B cell (primary cell): ENCODE results near the gene PRSS16. TPM values are rescaled to one million over a fixed set of nuclear protein-coding genes. Genes with fewer than 3 reads are reported as not detected.
A peak's percentile ranks its signal among the peaks of the same experiment; 100 is the strongest.

Experiments
- ATAC-seq: fragments of 200-7000 bp; cut with Tn5 transposase; one replicate; pipeline ENCODE4 v1.10.0; 2021; ENCODE audit warnings: low read depth, mild to moderate bottlenecking, moderate number of reproducible peaks, moderate library complexity
- CTCF ChIA-PET: fragments of 350-600 bp; sonication (Branson Sonifier 250); formaldehyde crosslinking; loops from one replicate; lab custom pipeline; 2021; ENCODE audit warnings: antibody characterized with exemption, inconsistent platforms; lab: Charles Lee
- POLR2A ChIA-PET: fragments of 350-600 bp; sonication (Branson Sonifier 250); formaldehyde crosslinking; loops from one replicate; lab custom pipeline; 2021; ENCODE audit warnings: antibody characterized with exemption; lab: Charles Lee
- DNase-seq: peaks from one replicate; pipeline ENCODE4 v3.0.0; 2013
- H2AFZ ChIP-seq: 2 replicates; pipeline ENCODE4 v1.6.1; 2012; ENCODE audit warnings: mild to moderate bottlenecking, low read depth, low read length; ENCODE audit not compliant: insufficient read depth, poor library complexity, severe bottlenecking
- H3K27ac ChIP-seq, 2 donors: 1 replicate in 1 of 2; 2 replicates in 1 of 2; pipeline ENCODE4 v1.5.1; 2012 to 2013; ENCODE audit warnings: low read length in 2 of 2, mild to moderate bottlenecking in 2 of 2, moderate library complexity in 1 of 2
- H3K27me3 ChIP-seq, 4 experiments: fragments of 200-600 bp in 1 of 4; sonication (generic) in 1 of 4; replicated peaks in 1 of 4; 1 replicate in 2 of 4; 2 replicates in 2 of 4; pipeline versions ENCODE4 v1.6.1 to v1.7.0; 2013 to 2016; ENCODE audit warnings: low read length in 3 of 4, mild to moderate bottlenecking in 2 of 4, mixed read lengths in 1 of 4, moderate library complexity in 1 of 4; ENCODE audit not compliant: insufficient read depth in 4 of 4, control insufficient read depth in 3 of 4; ENCODE audit errors: control extremely low read depth in 1 of 4
- H3K36me3 ChIP-seq, 2 experiments: replicated peaks in 1 of 2; 1 replicate in 1 of 2; 2 replicates in 1 of 2; pipeline versions ENCODE4 v1.6.1 to v1.7.1; 2013; ENCODE audit warnings: low read length in 1 of 2; ENCODE audit not compliant: insufficient read depth in 2 of 2, control insufficient read depth in 1 of 2; ENCODE audit errors: control extremely low read depth in 1 of 2, extremely low read depth in 1 of 2
- H3K4me1 ChIP-seq, 2 donors: fragments of 200-600 bp in 1 of 2; sonication (generic) in 1 of 2; 1 replicate in 1 of 2; 2 replicates in 1 of 2; pipeline versions ENCODE4 v1.5.1 to v1.6.1; 2013 to 2017; ENCODE audit warnings: low read length in 2 of 2; ENCODE audit not compliant: control insufficient read depth in 2 of 2, insufficient read depth in 2 of 2
- H3K4me2 ChIP-seq: replicated peaks from 2 replicates; pipeline ENCODE3; 2012; ENCODE audit warnings: mild to moderate bottlenecking, low read depth, low read length; ENCODE audit not compliant: poor library complexity, severe bottlenecking
- H3K4me3 ChIP-seq, 5 experiments: fragments of 200-600 bp in 1 of 5; sonication (generic) in 1 of 5; 1 replicate in 3 of 5; 2 replicates in 2 of 5; pipeline versions ENCODE4 v1.5.1 to v1.7.0; 2011 to 2016; ENCODE audit warnings: low read length in 4 of 5, mild to moderate bottlenecking in 4 of 5, low read depth in 2 of 5, control low read depth in 1 of 5, moderate library complexity in 1 of 5; ENCODE audit not compliant: insufficient read depth in 1 of 5; ENCODE audit errors: control extremely low read depth in 1 of 5, extremely low read depth in 1 of 5
- H3K79me2 ChIP-seq: fragments of 200-600 bp; sonication (generic); one replicate; pipeline ENCODE4 v1.6.0; 2016; ENCODE audit warnings: low read length; ENCODE audit not compliant: control insufficient read depth, insufficient read depth
- H3K9ac ChIP-seq: fragments of 200-600 bp; sonication (generic); 2 replicates; pipeline ENCODE4 v1.6.1; 2017; ENCODE audit warnings: mild to moderate bottlenecking, low read length, moderate library complexity
- H3K9me3 ChIP-seq, 3 donors: one replicate each; pipeline versions ENCODE4 v1.6.1 to v1.7.1; 2013; ENCODE audit warnings: low read length in 2 of 3; ENCODE audit not compliant: control insufficient read depth in 2 of 3, insufficient read depth in 1 of 3; ENCODE audit errors: control extremely low read depth in 1 of 3
- H4K20me1 ChIP-seq: 2 replicates; pipeline ENCODE4 v1.6.0; 2012; ENCODE audit warnings: mild to moderate bottlenecking, low read length; ENCODE audit not compliant: insufficient read depth, control insufficient read depth, poor library complexity, severe bottlenecking
- H3K27ac Mint-ChIP-seq: one replicate; pipeline ENCODE4 v1.8.0; 2021; ENCODE audit warnings: mixed read lengths
- H3K27me3 Mint-ChIP-seq: one replicate; pipeline ENCODE4 v1.8.0; 2021; ENCODE audit warnings: mixed read lengths
- H3K4me1 Mint-ChIP-seq: one replicate; pipeline ENCODE4 v1.8.0; 2021; ENCODE audit warnings: mixed read lengths
- H3K4me3 Mint-ChIP-seq: one replicate; pipeline ENCODE4 v1.8.0; 2021; ENCODE audit warnings: mixed read lengths
- H3K9me3 Mint-ChIP-seq: one replicate; pipeline ENCODE4 v1.8.0; 2022; ENCODE audit warnings: mixed read lengths; ENCODE audit not compliant: insufficient read depth
- EZH2 ChIP-seq: IDR thresholded peaks from 2 replicates; pipeline ENCODE4 v1.6.1; 2012; ENCODE audit warnings: borderline replicate concordance, low read depth, mild to moderate bottlenecking, moderate library complexity, low read length; ENCODE audit not compliant: insufficient read depth, poor library complexity, severe bottlenecking
- WGBS: methylation state at CpG from one replicate; pipeline ENCODE4 v1.1.5; 2013; ENCODE audit warnings: missing lambda C conversion rate; ENCODE audit not compliant: insufficient coverage; 5-methylcytosine and 5-hydroxymethylcytosine counted together
- intact Hi-C: fragments of 100-400 bp; cut with micrococcal nuclease; formaldehyde crosslinking; loops from one replicate; pipeline ENCODE4 v1.10.0; 2022
- polyA plus RNA-seq: library from polyadenylated mRNA; depleted of rRNA; stranded (reverse); fragments of >200 nt; gene quantifications from 2 replicates; pipeline ENCODE4 v1.2.3, GENCODE V29; 2012
- total RNA-seq, 2 donors: library from RNA; stranded (reverse); fragments of 120-200 nt in 1 of 2; gene quantifications; 1 replicate in 1 of 2; 2 replicates in 1 of 2; pipeline versions ENCODE4 v1.2.3 to v1.2.4, GENCODE V29; 2013 to 2022
- TF ChIP-seq, protein P1 (sequence below): fragments of 200-600 bp; IDR thresholded peaks from one replicate; pipeline ENCODE4 v1.8.0; 2022; ENCODE audit warnings: antibody characterized with exemption, mild to moderate bottlenecking

The PRSS16 gene
- total and polyA plus RNA-seq, 2 donors (not counting 1 experiment from before 2014, with no cell fraction given): 1.3 to 2.4 TPM

DNA sequence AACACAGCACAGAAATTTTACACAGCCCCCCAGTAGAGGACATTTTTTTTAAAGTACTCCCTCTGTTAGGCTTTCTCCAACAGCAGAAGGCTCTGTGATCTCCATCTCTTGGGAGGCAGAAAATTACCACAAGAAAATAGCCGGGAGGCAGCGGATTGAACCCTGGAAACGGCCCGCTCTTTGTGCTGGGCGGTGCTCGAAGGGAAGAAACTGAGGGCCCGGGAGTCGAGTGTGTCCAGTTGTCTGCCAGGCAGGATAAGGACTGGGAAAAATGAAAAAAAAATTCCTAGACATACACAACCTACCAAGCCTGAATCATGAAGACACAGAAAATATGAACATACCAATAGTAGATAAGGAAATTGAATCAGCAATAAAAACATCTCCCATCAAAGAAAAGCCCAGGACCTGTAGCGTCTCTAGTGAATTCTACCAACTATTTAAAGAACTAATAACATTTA is 33.1 kb downstream of the PRSS16 start:
- no peak overlapping the region for H3K4me2 ChIP-seq

DNA sequence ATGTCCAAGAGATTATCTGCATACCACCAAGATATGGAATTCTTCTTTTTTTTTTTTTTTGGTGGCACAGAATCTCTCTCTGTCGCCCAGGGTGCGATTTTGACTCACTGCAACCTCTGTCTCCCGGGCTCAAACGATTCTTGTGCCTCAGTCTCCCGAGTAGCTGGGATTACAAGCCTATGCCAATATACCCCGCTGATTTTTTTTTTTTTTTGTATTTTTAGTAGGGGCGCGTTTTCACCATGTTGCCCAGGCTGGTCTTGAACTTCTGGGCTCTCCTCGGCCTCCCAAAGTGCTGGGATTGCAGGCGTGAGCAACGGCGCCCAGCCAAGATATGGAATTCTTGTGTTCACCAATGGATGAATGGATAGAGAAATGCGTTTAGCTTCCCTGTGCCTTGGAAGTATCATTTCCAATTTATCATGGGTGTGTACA is 33.6 kb downstream of the PRSS16 start:
- H3K36me3 ChIP-seq: no peaks in the 10 kb centered on the region
- H3K79me2 ChIP-seq: no peaks in the 10 kb centered on the region
- ChIA-PET POLR2A (interaction anchor here (0.7 kb wide), 1 partner anchor 472 kb away, joined by 6 read pairs; no protein-coding TSS in a partner anchor), CTCF (interaction anchor here (0.6 kb wide), 1 partner anchor 873 kb away, joined by 3 read pairs; no protein-coding TSS in a partner anchor)
- no peaks in the 10 kb centered on the region for H4K20me1 ChIP-seq
- peaks cover 8 to 14% of the 10 kb centered on the region in 2 donors for H3K4me1 ChIP-seq
- ATAC-seq (no peak), DNase-seq (no peak)
- H2AFZ ChIP-seq: no peak overlapping the region
- no peak overlapping the region for H3K9ac ChIP-seq
- Mint-ChIP-seq H3K9me3 (peaks cover 8% of the 10 kb centered on the region), H3K4me3 (no peak overlapping the region), H3K27me3 (peaks cover 71% of the 10 kb centered on the region), H3K4me1 (no peaks in the 10 kb centered on the region), H3K27ac (no peak overlapping the region)
- H3K27me3 ChIP-seq: peaks cover 2 to 89% (median 74%) of the 10 kb centered on the region in 4 experiments
- peaks cover 4 to 61% (median 33%) of the 10 kb centered on the region in 3 donors for H3K9me3 ChIP-seq
- intact Hi-C loops: loop anchor here (5.0 kb wide), 1 partner anchor 391 kb away; no protein-coding TSS in a partner anchor
- no peak overlapping the region for H3K4me2 ChIP-seq
- TF ChIP-seq, protein P1, sequence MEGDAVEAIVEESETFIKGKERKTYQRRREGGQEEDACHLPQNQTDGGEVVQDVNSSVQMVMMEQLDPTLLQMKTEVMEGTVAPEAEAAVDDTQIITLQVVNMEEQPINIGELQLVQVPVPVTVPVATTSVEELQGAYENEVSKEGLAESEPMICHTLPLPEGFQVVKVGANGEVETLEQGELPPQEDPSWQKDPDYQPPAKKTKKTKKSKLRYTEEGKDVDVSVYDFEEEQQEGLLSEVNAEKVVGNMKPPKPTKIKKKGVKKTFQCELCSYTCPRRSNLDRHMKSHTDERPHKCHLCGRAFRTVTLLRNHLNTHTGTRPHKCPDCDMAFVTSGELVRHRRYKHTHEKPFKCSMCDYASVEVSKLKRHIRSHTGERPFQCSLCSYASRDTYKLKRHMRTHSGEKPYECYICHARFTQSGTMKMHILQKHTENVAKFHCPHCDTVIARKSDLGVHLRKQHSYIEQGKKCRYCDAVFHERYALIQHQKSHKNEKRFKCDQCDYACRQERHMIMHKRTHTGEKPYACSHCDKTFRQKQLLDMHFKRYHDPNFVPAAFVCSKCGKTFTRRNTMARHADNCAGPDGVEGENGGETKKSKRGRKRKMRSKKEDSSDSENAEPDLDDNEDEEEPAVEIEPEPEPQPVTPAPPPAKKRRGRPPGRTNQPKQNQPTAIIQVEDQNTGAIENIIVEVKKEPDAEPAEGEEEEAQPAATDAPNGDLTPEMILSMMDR: no peak
- no peak for TF ChIP-seq EZH2
- WGBS: 34% methylated on average over 4 of the region's 13 CpGs
- no peak overlapping the region for H3K27ac ChIP-seq
- no peak overlapping the region for H3K4me3 ChIP-seq

More for the DNA sequence above, 33.1 kb downstream of the PRSS16 start:
- Histone ChIP-seq H4K20me1 (no peaks in the 10 kb centered on the region), H3K79me2 (no peaks in the 10 kb centered on the region), H3K27me3 (peaks cover 0 to 89% (median 74%) of the 10 kb centered on the region in 4 experiments), H3K36me3 (no peaks in the 10 kb centered on the region), H3K9me3 (peaks cover 4 to 62% (median 33%) of the 10 kb centered on the region in 3 donors), H3K9ac (peak overlapping the region; percentile 1), H3K4me3 (no peak overlapping the region), H3K4me1 (peaks cover 8 to 14% of the 10 kb centered on the region in 2 donors), H2AFZ (no peak overlapping the region), H3K27ac (no peak overlapping the region)
- WGBS: 19% methylated on average over 6 of the region's 9 CpGs
- Mint-ChIP-seq H3K9me3 (peaks cover 9% of the 10 kb centered on the region), H3K27me3 (peaks cover 72% of the 10 kb centered on the region), H3K4me3 (no peak overlapping the region), H3K27ac (no peak overlapping the region), H3K4me1 (no peaks in the 10 kb centered on the region)
- TF ChIP-seq, protein P1: no peak
- no peak for TF ChIP-seq EZH2
- intact Hi-C loops: loop anchor here (5.0 kb wide), 1 partner anchor 392 kb away; no protein-coding TSS in a partner anchor
- ATAC-seq (no peak), DNase-seq (no peak)
- POLR2A ChIA-PET: no interaction called here
- CTCF ChIA-PET: interaction anchor here (0.6 kb wide), 1 partner anchor 874 kb away, joined by 3 read pairs; no protein-coding TSS in a partner anchor
